Ascending aorta (tissue), 2 donors: Measurements from ENCODE around the gene THADA. TPM values are rescaled to one million over a fixed set of nuclear protein-coding genes. Genes with fewer than 3 reads are reported as not detected.

ENCODE experiments used
- DNase-seq, 2 donors: peaks; one replicate each; pipeline ENCODE4 v3.0.0-alpha.2; 2019; ENCODE audit warnings: low spot score in 2 of 2
- H3K27ac ChIP-seq, 2 donors: fragments of 200-600 bp; sonication (generic); one replicate each; pipeline ENCODE4 v1.5.1; 2016 to 2017; ENCODE audit warnings: mild to moderate bottlenecking in 1 of 2
- H3K27me3 ChIP-seq: fragments of 200-600 bp; sonication (generic); one replicate; pipeline ENCODE4 v1.5.1; 2017
- H3K36me3 ChIP-seq, 2 donors: fragments of 200-600 bp; sonication (generic); one replicate each; pipeline ENCODE4 v1.5.1; 2016
- H3K4me1 ChIP-seq, 2 donors: fragments of 200-600 bp; sonication (generic); one replicate each; pipeline ENCODE4 v1.5.1; 2016 to 2017; ENCODE audit warnings: mild to moderate bottlenecking in 1 of 2
- H3K4me3 ChIP-seq, 2 donors: fragments of 200-600 bp; sonication (generic); one replicate each; pipeline ENCODE4 v1.5.1; 2016 to 2017; ENCODE audit warnings: mild to moderate bottlenecking in 1 of 2
- H3K9me3 ChIP-seq, 2 donors: fragments of 200-600 bp; sonication (generic); one replicate each; pipeline ENCODE4 v1.5.1; 2016
- intact Hi-C: fragments of 100-400 bp; cut with DNase I; formaldehyde crosslinking; loops from one replicate; pipeline ENCODE4 v1.15.1; 2023
- total RNA-seq: library from RNA; depleted of rRNA; stranded (reverse); fragments of >200 nt; gene quantifications from one replicate; pipeline ENCODE4 v1.1.0, GENCODE V29; 2016
- TF ChIP-seq, protein P1 (sequence below), 3 experiments: fragments of 200-600 bp in 2 of 3; fragments of 450-650 bp in 1 of 3; sonication (generic) in 2 of 3; IDR thresholded peaks; one replicate each; pipeline ENCODE4 v1.5.1; 2016 to 2019; ENCODE audit warnings: antibody characterized with exemption in 3 of 3, mild to moderate bottlenecking in 1 of 3, moderate library complexity in 1 of 3

The THADA gene
- total RNA-seq, 1 donor from 2014 or later: 27.4 TPM

DNA sequence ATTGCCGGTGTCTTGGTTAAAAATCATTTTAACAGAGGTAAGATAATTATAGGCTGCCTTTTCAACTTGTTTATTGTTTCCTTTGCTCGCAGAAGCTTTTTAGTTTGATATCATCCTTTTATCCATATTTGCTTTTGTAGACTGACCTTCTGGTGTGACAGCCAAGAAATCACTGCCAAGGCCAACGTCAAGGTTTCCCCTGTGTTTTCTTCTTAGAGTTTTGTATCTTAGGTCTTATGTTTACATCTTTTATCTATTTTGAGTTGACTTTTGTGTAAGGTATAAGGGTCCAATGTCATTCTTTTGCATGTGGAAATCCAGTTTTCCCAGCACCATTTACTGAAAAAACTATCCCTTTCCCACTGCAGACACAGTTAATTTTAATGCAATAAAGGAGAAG is 240.4 kb downstream of the THADA start:
- Histone ChIP-seq H3K4me1 (peaks cover 0 to 8% of the 10 kb centered on the region in 2 donors), H3K9me3 (no peaks in the 10 kb centered on the region), H3K27me3 (no peaks in the 10 kb centered on the region), H3K27ac (no peak overlapping the region), H3K36me3 (no peaks in the 10 kb centered on the region), H3K4me3 (no peak overlapping the region)
- intact Hi-C loops: no loop called here
- no peak for DNase-seq
- TF ChIP-seq, protein P1, sequence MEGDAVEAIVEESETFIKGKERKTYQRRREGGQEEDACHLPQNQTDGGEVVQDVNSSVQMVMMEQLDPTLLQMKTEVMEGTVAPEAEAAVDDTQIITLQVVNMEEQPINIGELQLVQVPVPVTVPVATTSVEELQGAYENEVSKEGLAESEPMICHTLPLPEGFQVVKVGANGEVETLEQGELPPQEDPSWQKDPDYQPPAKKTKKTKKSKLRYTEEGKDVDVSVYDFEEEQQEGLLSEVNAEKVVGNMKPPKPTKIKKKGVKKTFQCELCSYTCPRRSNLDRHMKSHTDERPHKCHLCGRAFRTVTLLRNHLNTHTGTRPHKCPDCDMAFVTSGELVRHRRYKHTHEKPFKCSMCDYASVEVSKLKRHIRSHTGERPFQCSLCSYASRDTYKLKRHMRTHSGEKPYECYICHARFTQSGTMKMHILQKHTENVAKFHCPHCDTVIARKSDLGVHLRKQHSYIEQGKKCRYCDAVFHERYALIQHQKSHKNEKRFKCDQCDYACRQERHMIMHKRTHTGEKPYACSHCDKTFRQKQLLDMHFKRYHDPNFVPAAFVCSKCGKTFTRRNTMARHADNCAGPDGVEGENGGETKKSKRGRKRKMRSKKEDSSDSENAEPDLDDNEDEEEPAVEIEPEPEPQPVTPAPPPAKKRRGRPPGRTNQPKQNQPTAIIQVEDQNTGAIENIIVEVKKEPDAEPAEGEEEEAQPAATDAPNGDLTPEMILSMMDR (IDR thresholded peaks at IDR 0.05): no peak

DNA sequence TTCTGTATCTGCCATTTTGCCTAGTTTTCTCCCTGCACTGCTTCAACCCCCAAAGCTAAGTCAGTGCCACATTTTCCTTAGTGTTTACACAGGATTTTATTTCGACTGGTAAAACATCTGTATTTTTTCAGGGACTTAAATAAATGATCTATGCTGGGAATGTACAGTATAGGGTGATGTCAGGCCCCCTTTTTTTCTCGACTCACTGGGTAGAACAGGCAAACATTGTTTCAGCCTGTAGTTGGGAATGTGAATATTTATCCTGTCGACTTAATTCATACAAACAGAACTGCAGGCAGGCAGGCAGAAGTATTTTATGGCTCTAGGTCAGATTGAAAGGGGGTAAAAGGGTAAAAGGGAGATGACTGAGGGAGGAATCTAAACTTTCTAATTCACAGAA is 245.9 kb downstream of the THADA start:
- TF ChIP-seq, protein P1 (IDR thresholded peaks at IDR 0.05): no peak
- intact Hi-C loops: no loop called here
- peak overlapping the region; percentile 85 to 90 for H3K27ac ChIP-seq
- no peak for DNase-seq
- no peaks in the 10 kb centered on the region for H3K27me3 ChIP-seq
- H3K36me3 ChIP-seq: no peaks in the 10 kb centered on the region
- no peaks in the 10 kb centered on the region for H3K9me3 ChIP-seq
- peaks cover 10 to 50% of the 10 kb centered on the region in 2 donors for H3K4me1 ChIP-seq
- no peak overlapping the region for H3K4me3 ChIP-seq

DNA sequence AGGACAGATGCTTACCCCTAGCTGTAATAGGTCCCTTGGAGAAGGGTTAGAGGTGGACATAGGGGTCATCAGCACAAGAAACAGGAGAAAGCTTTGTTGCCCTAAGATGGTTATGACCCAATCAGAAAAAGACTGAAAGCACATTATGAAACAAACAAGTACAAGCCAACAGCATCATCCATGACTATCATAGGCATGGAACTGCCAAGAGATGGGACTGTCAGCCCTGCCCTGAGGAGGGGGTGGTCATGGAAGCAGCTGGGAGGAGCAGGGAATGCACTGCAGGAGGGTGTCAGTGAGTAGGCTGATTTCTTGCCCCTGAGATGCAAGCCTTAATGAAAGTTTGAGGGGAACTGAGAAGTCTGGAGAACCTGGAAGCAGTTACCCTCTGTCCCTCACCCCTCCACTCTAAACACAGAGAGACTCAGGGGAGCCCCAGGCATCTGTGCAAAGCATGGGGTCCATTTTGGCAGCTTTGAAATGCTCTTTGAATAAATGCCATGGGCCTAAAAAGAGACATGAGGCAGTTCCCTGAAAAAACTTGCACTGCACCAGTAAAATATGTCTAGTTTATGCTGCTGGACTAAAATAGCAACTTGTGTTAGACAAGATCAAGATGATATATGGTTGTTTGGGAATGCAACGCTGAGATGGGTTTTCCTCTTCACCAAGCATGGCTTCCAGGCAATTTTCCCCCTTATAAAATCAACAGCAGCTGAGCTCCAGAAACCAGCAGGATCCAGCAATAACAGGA is 246.8 kb downstream of the THADA start:
- intact Hi-C loops: no loop called here
- no peaks in the 10 kb centered on the region for H3K9me3 ChIP-seq
- H3K4me3 ChIP-seq: no peak overlapping the region
- no peaks in the 10 kb centered on the region for H3K36me3 ChIP-seq
- TF ChIP-seq, protein P1 (IDR thresholded peaks at IDR 0.05): no peak
- no peak for DNase-seq
- peak overlapping the region; percentile 85 to 90 for H3K27ac ChIP-seq
- peaks cover 15 to 58% of the 10 kb centered on the region in 2 donors for H3K4me1 ChIP-seq
- H3K27me3 ChIP-seq: no peaks in the 10 kb centered on the region

DNA sequence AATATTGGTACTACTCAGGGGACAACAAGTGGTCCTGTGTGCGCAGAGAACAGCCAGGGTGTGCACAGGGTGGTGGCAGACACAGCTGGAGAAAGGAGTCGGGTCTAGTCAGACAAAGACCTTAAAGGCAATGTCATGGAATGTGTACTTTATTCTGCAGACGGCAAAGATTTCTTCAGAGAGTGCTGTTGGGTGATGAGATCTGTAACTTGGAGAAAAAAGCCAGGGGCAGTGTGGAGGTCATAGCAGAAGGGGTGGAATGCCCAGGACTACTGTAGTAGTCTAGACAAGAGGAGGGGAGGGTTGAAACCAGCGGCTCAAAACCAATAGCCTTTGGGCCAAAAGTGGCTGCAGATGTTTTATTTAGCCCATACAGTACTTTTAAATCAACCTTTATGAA is 248.1 kb downstream of the THADA start:
- intact Hi-C loops: no loop called here

DNA sequence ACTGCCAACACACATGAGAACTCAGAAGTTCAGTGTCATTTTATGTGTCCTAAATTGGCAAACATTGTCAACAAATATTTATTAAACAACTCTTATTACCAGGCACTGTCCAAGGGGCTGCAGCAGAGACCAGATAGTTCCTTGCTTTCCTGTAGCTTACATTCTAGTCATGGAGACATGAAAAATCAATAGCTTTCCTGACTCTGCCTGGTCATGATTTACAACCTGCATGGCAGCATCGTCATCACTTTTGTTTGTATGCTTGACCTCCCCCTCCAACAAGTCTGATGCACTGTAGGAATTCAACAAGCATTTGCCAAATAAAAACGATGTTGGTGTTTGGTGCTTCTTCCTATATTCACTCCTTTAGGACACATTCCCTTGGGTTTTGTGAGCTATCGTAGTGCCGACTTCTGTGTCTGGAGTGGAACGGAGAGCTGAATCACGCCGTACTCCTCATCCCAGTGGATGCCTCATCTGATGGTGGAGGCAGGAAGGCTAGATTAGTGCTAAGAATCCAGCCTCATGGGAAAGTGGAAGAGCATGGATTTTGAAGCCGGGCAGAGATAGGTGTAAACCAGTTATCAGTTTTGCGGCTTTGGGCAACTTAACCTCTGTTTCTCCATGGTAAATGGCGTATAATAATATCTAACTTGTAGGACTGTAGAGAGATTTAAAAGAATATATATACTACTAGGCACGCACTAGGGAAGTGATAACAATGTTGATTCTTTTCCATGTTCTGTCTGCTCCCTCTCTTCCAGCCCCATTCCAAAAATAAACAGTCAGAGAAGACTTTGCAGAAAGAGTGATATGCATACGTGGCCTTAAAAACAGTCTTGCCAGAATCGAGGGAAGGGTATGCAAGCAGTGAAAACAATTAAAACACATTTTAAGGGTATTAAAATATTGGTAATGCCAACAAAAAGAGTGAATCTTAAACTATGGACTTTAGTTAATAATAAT is 249.0 kb downstream of the THADA start:
- Histone ChIP-seq H3K27ac (peak overlapping the region; percentile 85 to 90), H3K9me3 (no peaks in the 10 kb centered on the region), H3K4me1 (peaks cover 26 to 79% of the 10 kb centered on the region in 2 donors), H3K36me3 (no peaks in the 10 kb centered on the region), H3K27me3 (no peaks in the 10 kb centered on the region), H3K4me3 (no peak overlapping the region)
- intact Hi-C loops: no loop called here
- TF ChIP-seq, protein P1 (IDR thresholded peaks at IDR 0.05): no peak
- no peak for DNase-seq

More for the DNA sequence above, 248.1 kb downstream of the THADA start:
- Histone ChIP-seq H3K27me3 (no peaks in the 10 kb centered on the region), H3K4me3 (no peak overlapping the region), H3K4me1 (peaks cover 24 to 70% of the 10 kb centered on the region in 2 donors), H3K9me3 (no peaks in the 10 kb centered on the region), H3K36me3 (no peaks in the 10 kb centered on the region), H3K27ac (peak overlapping the region; percentile 85 to 90)
- TF ChIP-seq, protein P1 (IDR thresholded peaks at IDR 0.05): no peak
- no peak for DNase-seq
